ENCODE measurements around the gene GMDS.

- TF ChIP-seq CTCF (conservative IDR thresholded peaks at IDR 0.05; ENCODE audit: low read depth, low read length): peak; percentile 42
- no peak for TF ChIP-seq POLR2A (IDR thresholded peaks at IDR 0.05; ENCODE audit: low read depth, low read length)
- no peak for TF ChIP-seq MAFK (IDR thresholded peaks at IDR 0.05; ENCODE audit: low read depth, low read length)
- no peak for TF ChIP-seq CHD1 (IDR thresholded peaks at IDR 0.05; ENCODE audit: low read depth, low read length)
- no peak for TF ChIP-seq ELK1 (IDR thresholded peaks at IDR 0.05; ENCODE audit: borderline replicate concordance, low read depth, low read length)
- no peak for TF ChIP-seq FOS (IDR thresholded peaks at IDR 0.05; ENCODE audit: low read depth, low read length)
- TF ChIP-seq SMC3 (IDR thresholded peaks at IDR 0.05; ENCODE audit: low read depth, low read length): peak; percentile 42
- TF ChIP-seq RAD21 (IDR thresholded peaks at IDR 0.05; ENCODE audit: low read length): peak; percentile 39; the same call in 1 of the 2 replicates
- no peak for TF ChIP-seq RCOR1 (IDR thresholded peaks at IDR 0.05; ENCODE audit: insufficient replicate concordance, low read length)
- TF ChIP-seq BHLHE40 (IDR thresholded peaks at IDR 0.05; ENCODE audit: low read depth, low read length): no peak
- TF ChIP-seq RFX5 (IDR thresholded peaks at IDR 0.05; ENCODE audit: low read depth, low read length): no peak
- no peak for TF ChIP-seq MXI1 (IDR thresholded peaks at IDR 0.05; ENCODE audit: borderline replicate concordance, low read depth, low read length)
- TF ChIP-seq CEBPB (IDR thresholded peaks at IDR 0.05; ENCODE audit: low read depth, low read length): no peak
- TF ChIP-seq, protein P1, sequence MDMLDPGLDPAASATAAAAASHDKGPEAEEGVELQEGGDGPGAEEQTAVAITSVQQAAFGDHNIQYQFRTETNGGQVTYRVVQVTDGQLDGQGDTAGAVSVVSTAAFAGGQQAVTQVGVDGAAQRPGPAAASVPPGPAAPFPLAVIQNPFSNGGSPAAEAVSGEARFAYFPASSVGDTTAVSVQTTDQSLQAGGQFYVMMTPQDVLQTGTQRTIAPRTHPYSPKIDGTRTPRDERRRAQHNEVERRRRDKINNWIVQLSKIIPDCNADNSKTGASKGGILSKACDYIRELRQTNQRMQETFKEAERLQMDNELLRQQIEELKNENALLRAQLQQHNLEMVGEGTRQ (IDR thresholded peaks at IDR 0.05; ENCODE audit: low read depth, low read length): no peak
Measured at GRCh38 chr6:2209226-2209809, 36.1 kb downstream of the GMDS start.
